Motor neuron (in vitro differentiated cells): ENCODE results near the gene MYO3A. TPM values are rescaled to one million over a fixed set of nuclear protein-coding genes. Genes with fewer than 3 reads are reported as not detected.

ENCODE experiments used
- ATAC-seq, 8 experiments: fragments of 200-7000 bp; cut with Tn5 transposase; replicated peaks in 6 of 8; 2 replicates each; pipeline ENCODE4 v1.8.0; 2021; ENCODE audit warnings: mild to moderate bottlenecking in 8 of 8, moderate library complexity in 8 of 8
- H3K27ac ChIP-seq, 2 donors: fragments of 250-450 bp; sonication (Bioruptor Pico); 2 replicates each; pipeline ENCODE4 v1.9.0; 2021; ENCODE audit warnings: antibody characterized with exemption in 2 of 2, mild to moderate bottlenecking in 2 of 2, moderate library complexity in 1 of 2
- H3K4me1 ChIP-seq, 2 donors: fragments of 250-450 bp; sonication (Bioruptor Pico); replicated peaks in 1 of 2; 2 replicates each; pipeline ENCODE4 v1.6.1; 2021; ENCODE audit warnings: antibody characterized with exemption in 2 of 2, mild to moderate bottlenecking in 2 of 2, moderate library complexity in 1 of 2
- H3K4me3 ChIP-seq, 5 donors: fragments of 250-450 bp; sonication (Bioruptor Pico); 2 replicates each; pipeline ENCODE4 v1.9.0; 2021; ENCODE audit warnings: antibody characterized with exemption in 5 of 5, mild to moderate bottlenecking in 5 of 5, moderate library complexity in 4 of 5
- WGBS, 10 experiments: fragments of 450-650 bp; shearing (Covaris generic); methylation state at CpG; one replicate each; pipeline ENCODE4 v1.0.0; 2022; 5-methylcytosine and 5-hydroxymethylcytosine counted together
- in situ Hi-C, 9 experiments: fragments of 400-800 bp; cut with MboI; loops; one replicate each; pipeline ENCODE4 v1.15.0; 2021; ENCODE audit warnings: low sequenced_read_pairs in 9 of 9, low pct_unique_long_range_greater_than_20kb in 2 of 9; ENCODE audit not compliant: unreplicated experiment in 9 of 9
- total RNA-seq, 8 experiments: library from RNA; unstranded; fragments of 300-600 nt; gene quantifications; 2 replicates each; pipeline versions ENCODE4 v1.2.3 to v1.2.4, GENCODE V29; 2022

The MYO3A gene
- total RNA-seq, 8 experiments from 2014 or later = 0.07 to 4.0 (median 1.6) TPM; not detected in 1

- 0 to 92% (median 47%) methylated on average over 1 to 9 of the region's 12 CpGs; no CpG with 5 or more reads in 3 of the 10 experiments for WGBS, 10 experiments
- in situ Hi-C loops = no loop called here
- Histone ChIP-seq H3K27ac (no peak overlapping the region), H3K4me1 (peaks cover 14 to 17% of the 10 kb centered on the region in 2 donors), H3K4me3 (no peak overlapping the region)
- ATAC-seq = no peak
These were observed 278.5 kb downstream of the MYO3A start for GRCh38 chr10:26212511-26212910.

DNA sequence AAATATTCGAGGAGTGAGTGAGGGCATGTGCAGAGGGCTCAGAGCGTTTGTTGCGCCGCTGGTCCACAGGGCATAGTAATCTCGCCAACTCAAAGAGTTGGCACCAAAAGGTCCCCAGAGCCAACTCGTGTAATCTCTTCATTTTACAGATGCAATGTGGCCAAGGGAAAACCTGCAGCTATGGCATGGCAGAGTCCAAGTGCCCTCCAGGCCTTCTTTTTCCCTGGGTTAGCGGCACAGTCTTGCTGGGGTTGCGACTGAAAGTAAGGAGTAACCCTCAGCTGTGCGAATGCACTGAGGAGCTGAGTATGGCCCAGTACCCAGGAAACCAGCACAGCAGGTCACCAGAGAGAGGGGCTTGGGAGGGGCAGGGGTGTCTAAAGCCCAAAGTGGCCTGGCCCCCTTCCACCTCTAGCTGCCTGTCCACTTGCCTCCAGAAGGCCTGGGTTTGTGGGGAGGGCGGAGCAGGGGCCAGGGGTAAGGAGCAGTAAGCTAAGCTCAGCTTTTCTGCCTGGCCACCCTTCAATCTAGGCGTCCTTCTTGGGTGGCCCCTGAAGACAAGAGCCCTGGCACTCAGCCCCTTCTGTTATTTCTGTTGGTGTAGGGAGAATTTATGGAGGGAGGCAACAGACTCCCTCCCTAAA is 279.2 kb downstream of the MYO3A start:
- no peak overlapping the region for H3K4me3 ChIP-seq
- 27 to 80% (median 53%) methylated on average over 1 to 7 of the region's 11 CpGs; no CpG with 5 or more reads in 4 of the 10 experiments for WGBS, 10 experiments

GRCh38 chr10:26214004-26214403 is 280.0 kb downstream of the MYO3A start:
- in situ Hi-C loops = no loop called here
- peak in 3 of 8 experiments; percentile 11 to 25 (median 22) for ATAC-seq
- WGBS, 10 experiments = 0 to 32% (median 18%) methylated on average over 1 to 7 of the region's 7 CpGs; no CpG with 5 or more reads in 2 of the 10 experiments
- no peak overlapping the region for H3K27ac ChIP-seq
- peaks cover 17 to 21% of the 10 kb centered on the region in 2 donors for H3K4me1 ChIP-seq
- no peak overlapping the region for H3K4me3 ChIP-seq

More for the DNA sequence above, 279.2 kb downstream of the MYO3A start:
- Histone ChIP-seq H3K27ac (no peak overlapping the region), H3K4me1 (peaks cover 17 to 20% of the 10 kb centered on the region in 2 donors)
- no peak for ATAC-seq
- in situ Hi-C loops = no loop called here

GRCh38 chr10:26214551-26215395 is 280.7 kb downstream of the MYO3A start:
- in situ Hi-C loops = no loop called here
- ATAC-seq = no peak
- Histone ChIP-seq H3K27ac (no peak overlapping the region), H3K4me3 (peak overlapping the region in 4 of 5 donors; percentile 18 to 34 (median 28)), H3K4me1 (peaks cover 17 to 21% of the 10 kb centered on the region in 2 donors)
- WGBS, 10 experiments = 7 to 53% (median 18%) methylated on average over 1 to 13 of the region's 34 CpGs; no CpG with 5 or more reads in 2 of the 10 experiments

DNA sequence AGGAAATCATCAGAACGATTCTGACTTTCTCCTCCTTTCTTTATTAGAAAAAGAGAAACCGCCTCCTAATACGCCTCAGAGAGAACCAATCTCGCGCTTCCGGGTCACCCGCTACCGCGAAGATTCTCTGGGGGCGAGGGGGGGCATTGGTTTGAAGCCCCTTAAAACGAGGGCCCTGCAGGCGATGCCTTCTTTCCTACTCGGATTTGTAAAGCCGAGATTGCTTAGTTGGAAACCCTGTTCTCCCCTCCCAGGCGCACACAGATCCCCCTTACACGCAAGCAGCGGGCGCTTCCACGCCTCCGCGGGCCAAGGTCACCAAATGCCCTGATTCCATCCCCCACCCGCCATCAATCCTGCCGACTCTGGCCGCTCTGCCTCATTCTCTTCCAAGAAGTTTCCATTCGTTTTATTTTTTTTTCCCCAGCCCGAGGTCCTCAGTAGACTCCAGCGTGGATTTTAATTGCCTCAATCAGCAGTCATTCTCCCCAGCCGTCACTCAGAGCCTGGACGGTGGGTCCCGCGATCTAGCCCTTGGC is 281.4 kb downstream of the MYO3A start:
- in situ Hi-C loops = no loop called here
- Histone ChIP-seq H3K4me3 (peak overlapping the region; percentile 18 to 34 (median 31)), H3K4me1 (peaks cover 17 to 21% of the 10 kb centered on the region in 2 donors), H3K27ac (no peak overlapping the region)
- ATAC-seq = peak in 3 of 8 experiments; percentile 14 to 18 (median 16)
- 0 to 16% (median 2%) methylated on average over 1 to 13 of the region's 31 CpGs; no CpG with 5 or more reads in 1 of the 10 experiments for WGBS, 10 experiments

GRCh38 chr10:26215935-26216584 is 282.0 kb downstream of the MYO3A start:
- peak in 7 of 8 experiments; percentile 49 to 95 (median 87) for ATAC-seq
- H3K4me1 ChIP-seq = peaks cover 17 to 21% of the 10 kb centered on the region in 2 donors
- WGBS, 10 experiments = 0 to 60% (median 0%) methylated on average over 2 to 11 of the region's 57 CpGs; no CpG with 5 or more reads in 5 of the 10 experiments
- no peak overlapping the region for H3K27ac ChIP-seq
- peak overlapping the region; percentile 18 to 34 (median 31) for H3K4me3 ChIP-seq
- in situ Hi-C loops = no loop called here

GRCh38 chr10:26216585-26217395 is 282.8 kb downstream of the MYO3A start, which contains the start of gene GAD2:
TSS of gene GAD2 (plus strand) at chr10:26216774. CDS start at chr10:26216810, 36 bp downstream.
- 0 to 5% (median 4%) methylated on average over 2 to 16 of the region's 60 CpGs; no CpG with 5 or more reads in 2 of the 10 experiments for WGBS, 10 experiments
- in situ Hi-C loops = no loop called here
- Histone ChIP-seq H3K4me1 (peaks cover 17 to 21% of the 10 kb centered on the region in 2 donors), H3K27ac (no peak within 1 kb of the TSS), H3K4me3 (peak within 1 kb of the TSS; percentile 18 to 34 (median 31))
- peak in 6 of 8 experiments; percentile 24 to 65 (median 56) for ATAC-seq

- in situ Hi-C loops = no loop called here
- H3K4me1 ChIP-seq = peaks cover 17 to 21% of the 10 kb centered on the region in 2 donors
- H3K27ac ChIP-seq = no peak overlapping the region
- H3K4me3 ChIP-seq = peak overlapping the region; percentile 9 to 33 (median 22)
- WGBS, 10 experiments = 0 to 13% (median 3%) methylated on average over 5 to 12 of the region's 64 CpGs; no CpG with 5 or more reads in 3 of the 10 experiments
- peak in 5 of 8 experiments; percentile 7 to 34 (median 11) for ATAC-seq
These were observed 283.5 kb downstream of the MYO3A start for GRCh38 chr10:26217396-26218086.

DNA sequence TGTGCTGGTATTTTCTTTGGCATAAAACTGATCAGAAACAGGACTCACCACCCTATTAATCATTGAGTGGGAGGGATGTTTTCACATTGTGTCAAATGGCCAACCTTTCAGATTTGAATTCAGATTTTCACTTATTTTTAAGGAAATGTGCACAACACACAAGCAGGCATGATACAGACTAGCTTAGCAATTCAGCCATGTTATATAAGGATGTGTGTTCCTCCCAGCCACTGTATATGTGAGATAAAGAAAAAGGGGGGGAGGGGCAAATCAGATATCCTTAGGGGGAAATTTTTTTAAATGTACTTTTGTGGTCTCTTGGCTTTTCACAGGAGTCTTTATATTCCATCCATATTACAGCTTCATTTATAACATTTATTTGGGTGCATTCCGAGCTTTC is 285.6 kb downstream of the MYO3A start:
- no peak for ATAC-seq
- Histone ChIP-seq H3K4me3 (peak overlapping the region in 1 of 5 donors; percentile 33), H3K27ac (no peak overlapping the region), H3K4me1 (peaks cover 11 to 17% of the 10 kb centered on the region in 2 donors)
- 0 to 80% (median 50%) methylated on average over 1 of the region's 1 CpG; no CpG with 5 or more reads in 3 of the 10 experiments for WGBS, 10 experiments
- in situ Hi-C loops = no loop called here

- peak overlapping the region in 1 of 5 donors; percentile 33 for H3K4me3 ChIP-seq
- in situ Hi-C loops = no loop called here
- ATAC-seq = no peak
- H3K27ac ChIP-seq = no peak overlapping the region
- H3K4me1 ChIP-seq = peaks cover 0 to 10% of the 10 kb centered on the region in 2 donors
These were observed 286.9 kb downstream of the MYO3A start for GRCh38 chr10:26220901-26221300.

DNA sequence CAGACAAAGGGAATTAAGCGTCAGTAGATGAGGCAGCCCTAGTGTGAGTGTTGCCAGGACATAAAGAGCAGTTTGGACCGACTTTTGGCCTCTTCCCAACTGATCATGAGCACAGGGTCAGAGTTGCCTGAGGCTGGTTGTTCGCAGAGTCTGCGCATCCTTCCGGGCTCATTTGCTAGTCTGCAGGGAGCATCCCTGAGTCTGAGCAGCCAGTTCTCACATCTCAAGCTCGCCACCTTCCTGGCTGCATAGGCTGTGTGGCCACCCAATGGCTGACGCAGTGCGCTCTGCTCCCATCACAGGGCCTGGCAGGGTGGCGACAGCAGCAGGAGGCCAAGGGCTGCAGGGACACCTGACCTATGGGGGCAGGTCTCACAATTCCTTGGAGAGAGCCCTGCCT is 287.5 kb downstream of the MYO3A start:
- H3K4me3 ChIP-seq = no peak overlapping the region
- H3K27ac ChIP-seq = no peak overlapping the region
- in situ Hi-C loops = no loop called here
- peaks cover 0 to 10% of the 10 kb centered on the region in 2 donors for H3K4me1 ChIP-seq
- ATAC-seq = no peak
- WGBS, 10 experiments = 0 to 100% (median 33%) methylated on average over 1 to 5 of the region's 9 CpGs; no CpG with 5 or more reads in 3 of the 10 experiments
